Suprapubic skin (tissue), 4 donors: Measurements from ENCODE around the gene AMER1. TPM values are rescaled to one million over a fixed set of nuclear protein-coding genes. Genes with fewer than 3 reads are reported as not detected.

Experiments used
- DNase-seq, 2 donors: peaks; one replicate each; pipeline ENCODE4 v3.0.0-alpha.2; 2019; ENCODE audit warnings: low spot score in 2 of 2
- H3K27ac ChIP-seq: fragments of 200-600 bp; sonication (generic); one replicate; pipeline ENCODE4 v1.5.1; 2019
- H3K27me3 ChIP-seq: fragments of 200-600 bp; sonication (generic); one replicate; pipeline ENCODE4 v1.5.1; 2019
- H3K36me3 ChIP-seq: fragments of 200-600 bp; sonication (generic); one replicate; pipeline ENCODE4 v1.5.1; 2019
- H3K4me1 ChIP-seq: fragments of 200-600 bp; sonication (generic); one replicate; pipeline ENCODE4 v1.5.1; 2019
- H3K4me3 ChIP-seq: fragments of 200-600 bp; sonication (generic); one replicate; pipeline ENCODE4 v1.5.1; 2019; ENCODE audit warnings: mild to moderate bottlenecking
- H3K9me3 ChIP-seq: fragments of 200-600 bp; sonication (generic); one replicate; pipeline ENCODE4 v1.5.1; 2019
- CTCF ChIP-seq, 2 donors: fragments of 200-600 bp in 1 of 2; fragments of 450-650 bp in 1 of 2; sonication (generic) in 1 of 2; IDR thresholded peaks; one replicate each; pipeline ENCODE4 v1.5.1; 2016 to 2019; ENCODE audit warnings: antibody characterized with exemption in 2 of 2, mild to moderate bottlenecking in 1 of 2, moderate library complexity in 1 of 2
- EP300 ChIP-seq: sonication (generic); formaldehyde crosslinking; IDR thresholded peaks from one replicate; pipeline ENCODE4 v1.6.1; 2017; ENCODE audit warnings: antibody characterized with exemption
- POLR2A ChIP-seq, 2 donors: fragments of 450-650 bp; IDR thresholded peaks; one replicate each; pipeline ENCODE4 v1.6.1; 2017; ENCODE audit warnings: antibody characterized with exemption in 2 of 2, mild to moderate bottlenecking in 2 of 2, moderate library complexity in 2 of 2
- POLR2AphosphoS5 ChIP-seq, 3 donors: sonication (generic); formaldehyde crosslinking; IDR thresholded peaks; one replicate each; pipeline ENCODE4 v1.6.1; 2017; ENCODE audit warnings: antibody characterized with exemption in 3 of 3
- WGBS: methylation state at CpG from one replicate; pipeline ENCODE4 v1.1.5; 2018; 5-methylcytosine and 5-hydroxymethylcytosine counted together
- total RNA-seq, 4 donors: library from RNA; depleted of rRNA; stranded (reverse); fragments of >200 nt; gene quantifications; one replicate each; pipeline ENCODE4 v1.1.0, GENCODE V29; 2016

Gene AMER1
- total RNA-seq, 4 donors from 2014 or later, result 6.4 to 8.2 (median 7.8) TPM

- Histone ChIP-seq H3K27ac (no peak overlapping the region), H3K4me3 (no peak overlapping the region), H3K4me1 (peaks cover 3% of the 10 kb centered on the region), H3K9me3 (no peaks in the 10 kb centered on the region), H3K27me3 (no peaks in the 10 kb centered on the region), H3K36me3 (no peaks in the 10 kb centered on the region)
- 53% methylated on average over 4 of the region's 6 CpGs for WGBS
- TF ChIP-seq POLR2A (IDR thresholded peaks at IDR 0.05), result no peak
- no peak for TF ChIP-seq POLR2AphosphoS5 (IDR thresholded peaks at IDR 0.05)
- no peak for TF ChIP-seq EP300
- TF ChIP-seq CTCF (IDR thresholded peaks at IDR 0.05), result no peak
- DNase-seq, result no peak
Observed at GRCh38 chrX:64152857-64153256, 52.7 kb downstream of the AMER1 start.

GRCh38 chrX:64151911-64152310, 53.6 kb downstream of the AMER1 start:
- Histone ChIP-seq H3K36me3 (no peaks in the 10 kb centered on the region), H3K27ac (no peak overlapping the region), H3K4me3 (no peak overlapping the region), H3K27me3 (no peaks in the 10 kb centered on the region), H3K4me1 (peaks cover 3% of the 10 kb centered on the region), H3K9me3 (no peaks in the 10 kb centered on the region)
- TF ChIP-seq POLR2AphosphoS5 (IDR thresholded peaks at IDR 0.05) (no peak), POLR2A (IDR thresholded peaks at IDR 0.05) (no peak), CTCF (IDR thresholded peaks at IDR 0.05) (no peak), EP300 (no peak)
- DNase-seq, result no peak

- Histone ChIP-seq H3K4me3 (no peak overlapping the region), H3K27ac (no peak overlapping the region), H3K9me3 (no peaks in the 10 kb centered on the region), H3K4me1 (peaks cover 3% of the 10 kb centered on the region), H3K27me3 (no peaks in the 10 kb centered on the region), H3K36me3 (no peaks in the 10 kb centered on the region)
- DNase-seq, result no peak
- 56% methylated on average over 2 of the region's 2 CpGs for WGBS
- TF ChIP-seq CTCF (IDR thresholded peaks at IDR 0.05) (no peak), POLR2A (IDR thresholded peaks at IDR 0.05) (no peak), POLR2AphosphoS5 (IDR thresholded peaks at IDR 0.05) (no peak), EP300 (no peak)
Observed at GRCh38 chrX:64150775-64151174, 54.7 kb downstream of the AMER1 start.

Other genes starting within 250 kb of the AMER1 start
- gene ASB12, start 24.9 kb upstream of the AMER1 start, total RNA-seq, result under 1 TPM in 1 of 4 donors, not detected in 3; 0.38 TPM
- 1 to 10 TPM in 3 of 4 donors, under 1 TPM in 1; 0.42 to 2.3 (median 1.3) TPM for gene MTMR8, start 189.7 kb upstream of the AMER1 start, total RNA-seq